Keratinocyte (primary cell): Measurements from ENCODE around the gene DIAPH3. TPM values are rescaled to one million over a fixed set of nuclear protein-coding genes. Genes with fewer than 3 reads are reported as not detected.

ENCODE experiments used
- DNase-seq: peaks from one replicate; pipeline ENCODE4 v3.0.0-alpha.2; 2011; ENCODE audit warnings: low read depth, missing footprints, low spot score
- FAIRE-seq: peaks from 2 replicates; lab custom pipeline; 2011; peaks lifted over from hg19 to GRCh38; lab: Jason Lieb, UNC
- H2AFZ ChIP-seq: 2 replicates; pipeline ENCODE4 v1.6.0; 2012; ENCODE audit warnings: low read length, control low read depth, inconsistent platforms; ENCODE audit not compliant: control insufficient read depth
- H3K27ac ChIP-seq: 2 replicates; pipeline ENCODE4 v1.5.1; 2011; ENCODE audit warnings: low read length; ENCODE audit not compliant: control insufficient read depth, insufficient read depth
- H3K27me3 ChIP-seq: 3 replicates; pipeline ENCODE4 v1.6.0; 2011; ENCODE audit warnings: low read length; ENCODE audit not compliant: control insufficient read depth, insufficient read depth; ENCODE audit errors: extremely low read depth
- H3K36me3 ChIP-seq, 2 experiments: 2 replicates in 1 of 2; 3 replicates in 1 of 2; pipeline ENCODE4 v1.5.1; 2011; ENCODE audit warnings: low read length in 2 of 2, mild to moderate bottlenecking in 1 of 2; ENCODE audit not compliant: control insufficient read depth in 2 of 2, insufficient read depth in 2 of 2; ENCODE audit errors: extremely low read depth in 1 of 2
- H3K4me1 ChIP-seq: 3 replicates; pipeline ENCODE4 v1.5.1; 2011; ENCODE audit warnings: low read length; ENCODE audit not compliant: control insufficient read depth, insufficient read depth; ENCODE audit errors: extremely low read depth
- H3K4me2 ChIP-seq: 3 replicates; pipeline ENCODE4 v1.6.0; 2011; ENCODE audit warnings: low read depth, low read length; ENCODE audit not compliant: control insufficient read depth, insufficient read depth; ENCODE audit errors: extremely low read depth
- H3K4me3 ChIP-seq, 3 experiments: fragments of 200-600 bp in 1 of 3; sonication (generic) in 1 of 3; 2 replicates in 2 of 3; 3 replicates in 1 of 3; pipeline ENCODE4 v1.5.1; 2011 to 2016; ENCODE audit warnings: low read length in 3 of 3, mild to moderate bottlenecking in 3 of 3, control low read depth in 2 of 3, inconsistent platforms in 1 of 3, low read depth in 1 of 3, mixed read lengths in 1 of 3, mixed run types in 1 of 3, moderate library complexity in 1 of 3; ENCODE audit not compliant: control insufficient read depth in 2 of 3, insufficient read depth in 2 of 3; ENCODE audit errors: extremely low read depth in 1 of 3
- H3K79me2 ChIP-seq: 2 replicates; pipeline ENCODE4 v1.6.0; 2012; ENCODE audit warnings: low read length; ENCODE audit not compliant: control insufficient read depth, insufficient read depth
- H3K9ac ChIP-seq: 3 replicates; pipeline ENCODE4 v1.6.0; 2011; ENCODE audit warnings: low read length; ENCODE audit not compliant: control insufficient read depth, insufficient read depth; ENCODE audit errors: extremely low read depth
- H3K9me1 ChIP-seq: 3 replicates; pipeline ENCODE4 v1.6.0; 2011; ENCODE audit warnings: low read length; ENCODE audit not compliant: control insufficient read depth, insufficient read depth; ENCODE audit errors: extremely low read depth
- H3K9me3 ChIP-seq: 2 replicates; pipeline ENCODE4 v1.5.1; 2012; ENCODE audit warnings: low read depth, low read length; ENCODE audit not compliant: control insufficient read depth
- H4K20me1 ChIP-seq: 3 replicates; pipeline ENCODE4 v1.6.0; 2011; ENCODE audit warnings: low read length; ENCODE audit not compliant: control insufficient read depth, insufficient read depth; ENCODE audit errors: extremely low read depth
- CTCF ChIP-seq, 3 experiments: IDR thresholded peaks in 1 of 3; conservative IDR thresholded peaks in 1 of 3; optimal IDR thresholded peaks in 1 of 3; 2 replicates in 2 of 3; 3 replicates in 1 of 3; pipeline versions ENCODE3 to v1.5.1; 2011; ENCODE audit warnings: low read length in 3 of 3, mild to moderate bottlenecking in 3 of 3, moderate library complexity in 2 of 3, control low read depth in 1 of 3, inconsistent platforms in 1 of 3; ENCODE audit not compliant: insufficient read depth in 2 of 3; ENCODE audit errors: extremely low read depth in 1 of 3
- EZH2 ChIP-seq: IDR thresholded peaks from one replicate; pipeline ENCODE4 v1.6.1; 2012; ENCODE audit warnings: inconsistent platforms, mild to moderate bottlenecking, low read length, moderate library complexity
- dilution Hi-C: fragments of 300-500 bp; cut with MboI; formaldehyde crosslinking; loops from one replicate; pipeline ENCODE4 v1.7.0; 2020; ENCODE audit warnings: low sequenced_read_pairs; ENCODE audit not compliant: extremely low pct_ligation_motif_present
- polyA plus RNA-seq, 5 experiments: library from polyadenylated mRNA; depleted of rRNA in 3 of 5; stranded (reverse) in 3 of 5; stranded (forward) in 1 of 5; unstranded in 1 of 5; fragments of >200 nt; gene quantifications; 1 replicate in 1 of 5; 2 replicates in 3 of 5; 3 replicates in 1 of 5; pipeline versions ENCODE4 v1.2.1 to v1.2.3, GENCODE V29; 2011 to 2012; ENCODE audit warnings: missing spikeins in 2 of 5, low read depth in 1 of 5, low replicate concordance in 1 of 5

The DIAPH3 gene
- polyA plus RNA-seq, 1 donor (not counting 4 experiments of a cell fraction or from before 2014, with no cell fraction given) = 9.0 TPM

GRCh38 chr13:59891053-59891452, 272.7 kb downstream of the DIAPH3 start:
- Histone ChIP-seq H2AFZ (no peak overlapping the region), H3K4me2 (no peak overlapping the region), H3K27ac (no peak overlapping the region), H3K4me1 (no peaks in the 10 kb centered on the region), H3K27me3 (no peaks in the 10 kb centered on the region), H3K36me3 (peaks cover 0 to 4% of the 10 kb centered on the region in 2 experiments), H3K79me2 (no peaks in the 10 kb centered on the region), H3K9me3 (no peaks in the 10 kb centered on the region), H3K9ac (no peak overlapping the region), H3K4me3 (no peak overlapping the region), H3K9me1 (no peaks in the 10 kb centered on the region), H4K20me1 (no peaks in the 10 kb centered on the region)
- dilution Hi-C loops = no loop called here
- DNase-seq (no peak), FAIRE-seq (no peak)
- TF ChIP-seq CTCF (optimal IDR thresholded peaks at IDR 0.05 in 1 of 3, IDR thresholded peaks at IDR 0.05 in 1 of 3, conservative IDR thresholded peaks at IDR 0.05 in 1 of 3; ENCODE audit: extremely low read depth in 1 of 3, insufficient read depth in 2 of 3, low read length in 3 of 3) = no peak
- TF ChIP-seq EZH2 = no peak

GRCh38 chr13:59890054-59890453, 273.7 kb downstream of the DIAPH3 start:
- dilution Hi-C loops = no loop called here
- Histone ChIP-seq H2AFZ (no peak overlapping the region), H4K20me1 (no peaks in the 10 kb centered on the region), H3K27ac (no peak overlapping the region), H3K9me1 (no peaks in the 10 kb centered on the region), H3K27me3 (no peaks in the 10 kb centered on the region), H3K4me3 (no peak overlapping the region), H3K79me2 (no peaks in the 10 kb centered on the region), H3K9ac (no peak overlapping the region), H3K4me1 (no peaks in the 10 kb centered on the region), H3K9me3 (no peaks in the 10 kb centered on the region), H3K36me3 (peaks cover 0 to 4% of the 10 kb centered on the region in 2 experiments), H3K4me2 (no peak overlapping the region)
- no peak for TF ChIP-seq CTCF (optimal IDR thresholded peaks at IDR 0.05 in 1 of 3, IDR thresholded peaks at IDR 0.05 in 1 of 3, conservative IDR thresholded peaks at IDR 0.05 in 1 of 3; ENCODE audit: extremely low read depth in 1 of 3, insufficient read depth in 2 of 3, low read length in 3 of 3)
- DNase-seq (no peak), FAIRE-seq (no peak)
